Thymus (tissue), 11 donors: Measurements from ENCODE around the gene PKD1. TPM values are rescaled to one million over a fixed set of nuclear protein-coding genes. Genes with fewer than 3 reads are reported as not detected.

ENCODE experiments used
- DNase-seq, 9 donors: peaks; one replicate each; pipeline ENCODE4 v3.0.0-alpha.2; 2013; ENCODE audit warnings: low spot score in 9 of 9, low read depth in 6 of 9, missing footprints in 1 of 9
- H3K27ac ChIP-seq, 2 donors: one replicate each; pipeline ENCODE4 v1.5.1; 2013; ENCODE audit warnings: control low read depth in 1 of 2, low read depth in 1 of 2, low read length in 1 of 2, mild to moderate bottlenecking in 1 of 2, moderate library complexity in 1 of 2
- H3K27me3 ChIP-seq, 2 donors: one replicate each; pipeline ENCODE4 v1.5.1; 2013; ENCODE audit warnings: low read length in 1 of 2; ENCODE audit not compliant: control insufficient read depth in 2 of 2, insufficient read depth in 1 of 2
- H3K36me3 ChIP-seq, 2 donors: one replicate each; pipeline ENCODE4 v1.5.1; 2013; ENCODE audit warnings: low read length in 1 of 2, mild to moderate bottlenecking in 1 of 2, moderate library complexity in 1 of 2; ENCODE audit not compliant: control insufficient read depth in 2 of 2, insufficient read depth in 2 of 2
- H3K4me1 ChIP-seq, 2 donors: one replicate each; pipeline ENCODE4 v1.5.1; 2013; ENCODE audit warnings: low read length in 2 of 2; ENCODE audit not compliant: control insufficient read depth in 2 of 2, insufficient read depth in 2 of 2
- H3K4me3 ChIP-seq, 2 donors: one replicate each; pipeline ENCODE4 v1.5.1; 2013; ENCODE audit warnings: low read length in 2 of 2, control low read depth in 1 of 2, mild to moderate bottlenecking in 1 of 2
- H3K9me3 ChIP-seq, 2 donors: one replicate each; pipeline ENCODE4 v1.5.1; 2013; ENCODE audit warnings: low read length in 1 of 2, mild to moderate bottlenecking in 1 of 2; ENCODE audit not compliant: control insufficient read depth in 2 of 2, insufficient read depth in 1 of 2
- WGBS: extraction: QIAGEN DNeasy Blood & Tissue Kit; methylation state at CpG from one replicate; pipeline ENCODE4 v1.1.7; 2013; 5-methylcytosine and 5-hydroxymethylcytosine counted together
- polyA plus RNA-seq: library from polyadenylated mRNA; stranded (reverse); fragments of 200-250 nt; gene quantifications from one replicate; pipeline ENCODE4 v1.2.3, GENCODE V29; 2013
- total RNA-seq: library from RNA; stranded (reverse); fragments of 120-200 nt; gene quantifications from one replicate; pipeline ENCODE4 v1.2.4, GENCODE V29; 2013
- donor health status: healthy.

PKD1 gene
- total and polyA plus RNA-seq, 2 donors = 13.4 to 35.3 TPM

GRCh38 chr16:2047330-2048115, 88.2 kb downstream of the PKD1 start, which contains the start of the genes NTHL1 and TSC2:
TSS of gene NTHL1 (minus strand) at chr16:2047834. CDS start at chr16:2047823, 11 bp downstream.
TSS of gene TSC2 (plus strand) at chr16:2047985. CDS start at chr16:2048616, 631 bp downstream.
- Histone ChIP-seq H3K4me3 (peak within 1 kb of the TSS; percentile 81 to 87), H3K36me3 (peaks cover 19 to 24% of the 10 kb centered on the region in 2 donors), H3K9me3 (no peaks in the 10 kb centered on the region), H3K4me1 (peaks cover 10 to 29% of the 10 kb centered on the region in 2 donors), H3K27ac (no peak within 1 kb of the TSS), H3K27me3 (no peaks in the 10 kb centered on the region)
- DNase-seq = peak; percentile 85 to 96 (median 91)
- WGBS = under 1% methylated on average over 81 of the region's 81 CpGs

GRCh38 chr16:2046893-2047329, 88.8 kb downstream of the PKD1 start:
- H3K4me3 ChIP-seq = peak overlapping the region; percentile 81 to 87
- H3K36me3 ChIP-seq = peaks cover 15 to 18% of the 10 kb centered on the region in 2 donors
- no peaks in the 10 kb centered on the region for H3K9me3 ChIP-seq
- DNase-seq = no peak
- H3K4me1 ChIP-seq = peaks cover 10 to 35% of the 10 kb centered on the region in 2 donors
- no peak overlapping the region for H3K27ac ChIP-seq
- no peaks in the 10 kb centered on the region for H3K27me3 ChIP-seq
- WGBS = 34% methylated on average over 8 of the region's 8 CpGs

DNA sequence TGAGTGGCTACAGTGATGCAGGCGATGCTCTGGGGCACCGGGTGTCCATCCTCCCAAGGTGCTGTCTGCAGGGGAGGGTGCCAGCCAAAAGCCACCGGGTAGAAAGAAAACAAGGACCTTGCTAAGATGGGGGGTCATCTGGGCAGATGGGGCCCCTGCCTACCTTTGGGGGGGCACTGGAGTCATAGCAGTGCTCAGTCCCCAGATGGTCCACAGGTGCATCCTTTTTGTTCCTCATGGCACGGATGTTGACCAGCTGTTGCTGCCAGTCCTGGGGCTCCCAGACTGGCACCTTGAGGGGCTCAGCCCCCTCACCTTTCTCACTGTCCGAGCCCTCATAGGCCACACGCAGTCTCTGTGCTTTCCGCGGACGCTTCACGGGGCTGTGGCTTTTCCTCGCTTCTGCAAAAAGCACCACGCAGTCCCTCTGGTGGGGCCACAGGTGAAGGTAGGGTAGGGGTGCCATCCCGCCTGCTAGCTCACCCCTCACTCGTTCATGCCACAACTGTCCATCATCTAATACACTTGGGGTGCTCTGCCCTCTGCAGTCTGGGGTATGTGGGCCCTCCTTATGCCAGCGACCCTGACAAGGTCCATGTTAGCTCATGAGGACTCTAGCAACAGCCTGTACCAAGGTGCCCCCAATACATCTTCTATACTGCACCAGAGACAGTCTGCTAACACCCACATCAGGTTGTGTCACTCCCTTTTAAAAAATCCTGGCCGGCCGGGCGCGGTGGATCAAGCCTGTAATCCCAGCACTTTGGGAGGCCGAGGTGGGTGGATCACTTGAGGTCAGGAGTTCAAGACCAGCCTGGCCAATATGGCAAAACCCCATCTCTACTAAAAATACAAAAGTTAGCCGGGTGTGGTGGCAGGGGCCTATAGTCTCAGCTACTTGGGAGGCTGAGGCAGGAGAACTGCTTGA, 89.5 kb downstream of the PKD1 start:
- Histone ChIP-seq H3K4me1 (peaks cover 10 to 37% of the 10 kb centered on the region in 2 donors), H3K4me3 (no peak overlapping the region), H3K27me3 (no peaks in the 10 kb centered on the region), H3K27ac (no peak overlapping the region), H3K9me3 (no peaks in the 10 kb centered on the region), H3K36me3 (peaks cover 9 to 13% of the 10 kb centered on the region in 2 donors)
- 97% methylated on average over 21 of the region's 21 CpGs for WGBS
- DNase-seq = no peak

DNA sequence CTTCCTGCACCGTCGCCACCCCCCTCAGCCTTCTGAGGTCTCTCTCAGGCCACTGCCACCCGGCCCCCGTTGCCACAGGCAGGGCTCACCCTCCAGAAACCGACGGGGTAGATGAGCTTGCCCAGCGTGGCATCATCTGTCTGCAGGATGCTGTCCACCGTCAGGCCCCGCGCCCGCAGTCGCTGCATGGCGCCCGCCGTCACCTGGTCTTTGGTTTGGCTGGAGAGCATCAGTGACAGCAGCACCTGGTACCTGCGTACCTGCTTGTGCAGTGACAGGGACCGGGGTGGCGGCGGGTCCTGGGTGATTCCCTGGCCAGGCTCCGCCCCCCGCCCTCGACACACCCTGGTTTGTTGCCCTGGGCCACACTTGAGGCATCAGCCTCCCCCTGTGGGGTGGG, 91.2 kb downstream of the PKD1 start:
- peaks cover 10 to 42% of the 10 kb centered on the region in 2 donors for H3K4me1 ChIP-seq

DNA sequence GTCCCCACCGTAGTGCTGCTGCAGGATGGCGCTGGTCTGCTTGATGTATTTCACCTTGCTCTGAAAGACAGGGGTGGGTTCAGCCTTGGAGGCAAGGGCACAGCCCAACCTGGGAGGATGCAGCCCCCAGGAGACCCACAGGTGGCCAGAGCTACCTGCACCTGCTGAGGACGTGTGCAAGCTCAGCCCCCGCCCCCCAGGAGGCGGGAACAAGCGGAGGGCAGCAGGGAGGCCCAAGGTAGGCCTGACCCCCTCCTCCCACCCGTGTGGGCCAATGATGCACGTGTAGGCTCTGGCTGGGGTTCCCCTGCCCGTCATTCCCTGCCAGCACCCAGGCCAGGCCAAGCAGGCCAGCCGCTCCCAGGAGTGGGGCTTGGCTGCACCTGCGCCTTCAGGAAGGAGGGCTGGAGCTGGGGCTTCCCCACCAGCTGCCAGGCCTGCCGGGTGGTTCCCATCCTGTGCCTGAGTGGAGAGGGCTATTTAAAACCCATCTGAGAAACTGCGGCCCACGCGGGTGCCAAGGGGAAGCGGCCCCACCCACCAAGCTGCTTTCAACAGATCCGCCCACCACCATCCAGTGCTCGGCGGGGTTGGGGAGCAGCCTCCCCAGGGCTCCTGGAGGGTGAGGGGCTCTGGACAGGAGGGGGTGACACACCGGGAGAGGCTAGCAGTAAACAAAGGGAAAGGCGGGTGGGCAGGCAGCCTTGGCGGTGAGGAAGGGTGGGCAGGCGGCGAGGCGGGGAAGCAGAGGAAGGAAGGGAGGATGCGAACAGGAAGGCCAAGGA, 91.8 kb downstream of the PKD1 start:
- H3K36me3 ChIP-seq = peaks cover 0 to 6% of the 10 kb centered on the region in 2 donors
- H3K4me1 ChIP-seq = peaks cover 10 to 47% of the 10 kb centered on the region in 2 donors
- no peaks in the 10 kb centered on the region for H3K27me3 ChIP-seq
- no peak overlapping the region for H3K4me3 ChIP-seq
- WGBS = 87% methylated on average over 26 of the region's 26 CpGs
- no peak for DNase-seq
- H3K9me3 ChIP-seq = no peaks in the 10 kb centered on the region
- peak overlapping the region in 1 of 2 donors; percentile 45 for H3K27ac ChIP-seq

More for the DNA sequence above, 91.2 kb downstream of the PKD1 start:
- WGBS = 94% methylated on average over 22 of the region's 22 CpGs
- Histone ChIP-seq H3K9me3 (no peaks in the 10 kb centered on the region), H3K27ac (no peak overlapping the region), H3K36me3 (peaks cover 2 to 6% of the 10 kb centered on the region in 2 donors), H3K4me3 (no peak overlapping the region), H3K27me3 (no peaks in the 10 kb centered on the region)
- DNase-seq = no peak

GRCh38 chr16:2042986-2043666, 92.6 kb downstream of the PKD1 start:
- no peak for DNase-seq
- peaks cover 4 to 46% of the 10 kb centered on the region in 2 donors for H3K4me1 ChIP-seq
- peak overlapping the region in 1 of 2 donors; percentile 45 for H3K27ac ChIP-seq
- H3K36me3 ChIP-seq = peaks cover 0 to 6% of the 10 kb centered on the region in 2 donors
- H3K4me3 ChIP-seq = no peak overlapping the region
- H3K9me3 ChIP-seq = no peaks in the 10 kb centered on the region
- no peaks in the 10 kb centered on the region for H3K27me3 ChIP-seq
- WGBS = 95% methylated on average over 11 of the region's 11 CpGs

DNA sequence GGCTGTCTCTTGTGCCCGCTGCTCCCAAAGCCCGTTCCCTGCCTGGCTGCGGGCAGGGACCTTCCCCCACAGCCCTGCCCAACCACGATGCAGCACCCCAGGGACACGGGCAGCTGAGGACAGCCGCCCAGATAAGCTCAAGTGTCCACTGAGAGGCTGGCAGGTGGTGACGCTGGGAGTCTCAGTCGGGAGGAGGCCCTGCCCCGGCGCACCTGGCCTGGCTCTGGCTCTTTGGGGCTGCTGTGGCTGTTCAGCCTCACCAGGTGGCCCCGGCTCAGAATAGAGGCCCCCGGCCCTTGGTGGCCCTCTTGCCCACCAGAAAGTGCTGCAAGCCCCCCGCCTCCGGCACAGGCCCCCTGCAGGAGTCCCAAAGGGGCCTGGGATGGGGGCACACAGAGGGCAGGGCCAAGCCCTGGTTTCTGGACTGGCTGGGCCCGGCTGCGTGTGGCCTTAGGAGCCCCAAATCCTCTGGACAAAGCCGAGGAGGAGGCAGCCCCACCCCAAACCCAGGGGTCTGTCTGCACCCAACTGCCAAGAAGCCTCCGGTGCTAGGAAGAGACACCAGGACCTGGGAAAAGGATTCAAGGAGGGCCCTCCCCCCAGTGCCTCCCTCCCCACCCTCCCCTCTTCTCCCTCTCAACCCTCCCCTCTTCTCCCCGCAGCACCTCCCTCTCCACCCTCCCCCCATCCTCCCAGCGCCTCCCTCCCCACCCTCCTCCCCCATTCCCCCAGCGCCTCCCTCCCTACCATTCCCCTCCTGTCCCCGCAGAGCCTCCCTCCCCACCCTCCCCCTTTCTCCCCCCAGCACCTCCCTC, 93.3 kb downstream of the PKD1 start:
- 83% methylated on average over 22 of the region's 22 CpGs for WGBS
- Histone ChIP-seq H3K27ac (peak overlapping the region in 1 of 2 donors; percentile 43), H3K9me3 (no peaks in the 10 kb centered on the region), H3K4me1 (peaks cover 4 to 53% of the 10 kb centered on the region in 2 donors), H3K27me3 (no peaks in the 10 kb centered on the region), H3K4me3 (no peak overlapping the region), H3K36me3 (peaks cover 0 to 6% of the 10 kb centered on the region in 2 donors)
- DNase-seq = no peak
